AG09319 (cell line): ENCODE results near the gene PGAP6.

Source experiments
- DNase-seq: peaks from one replicate; pipeline ENCODE4 v3.0.0-alpha.2; 2010; ENCODE audit warnings: low read depth; ENCODE audit errors: extremely low read depth
- CTCF ChIP-seq: IDR thresholded peaks from 2 replicates; pipeline ENCODE4 v1.5.1; 2011; ENCODE audit warnings: low read depth, mild to moderate bottlenecking, inconsistent platforms, low read length, moderate library complexity

PGAP6 gene

GRCh38 chr16:375927-376816 is 5.6 kb downstream of the PGAP6 start:
- no peak for DNase-seq

DNA sequence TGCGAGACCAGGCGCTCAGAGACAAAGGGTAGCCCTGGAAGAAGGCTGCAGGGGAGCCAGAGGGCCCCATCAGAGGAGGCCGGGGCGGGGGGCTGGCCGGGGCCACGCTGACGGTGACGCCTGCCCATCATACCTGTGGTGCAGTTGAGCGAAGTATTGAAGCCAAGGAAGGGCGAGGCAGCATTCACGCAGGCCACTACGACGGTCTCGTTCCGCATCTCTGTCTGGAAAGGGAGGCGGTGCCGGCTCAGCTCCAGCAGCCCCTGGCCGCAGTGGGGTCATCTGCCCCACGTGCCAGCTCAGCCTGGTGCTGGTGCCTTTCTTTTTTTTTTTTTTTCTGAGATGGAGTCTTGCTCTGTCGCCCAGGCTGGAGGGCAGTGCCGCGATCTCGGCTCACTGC is 6.6 kb downstream of the PGAP6 start:
- no peak for TF ChIP-seq CTCF

More at GRCh38 chr16:375927-376816, 5.6 kb downstream of the PGAP6 start:
- TF ChIP-seq CTCF: no peak

DNA sequence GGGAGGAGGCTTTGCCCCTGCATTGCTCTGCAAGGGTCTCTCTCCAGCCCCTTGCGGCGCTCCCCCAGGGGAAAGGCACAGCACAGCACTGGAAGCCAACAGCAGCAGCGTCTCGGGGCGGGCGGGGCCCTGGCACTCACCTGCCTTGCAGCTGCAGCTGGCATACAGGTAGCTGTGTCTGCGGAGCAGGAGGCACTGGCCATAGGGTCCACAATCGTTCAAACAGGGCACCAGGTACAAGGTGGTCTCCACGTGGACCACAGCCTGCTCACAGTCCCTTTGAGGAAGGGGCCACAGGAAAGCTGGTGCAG is 7.2 kb downstream of the PGAP6 start:
- DNase-seq: no peak
- no peak for TF ChIP-seq CTCF

More for the DNA sequence above, 6.6 kb downstream of the PGAP6 start:
- DNase-seq: no peak

DNA sequence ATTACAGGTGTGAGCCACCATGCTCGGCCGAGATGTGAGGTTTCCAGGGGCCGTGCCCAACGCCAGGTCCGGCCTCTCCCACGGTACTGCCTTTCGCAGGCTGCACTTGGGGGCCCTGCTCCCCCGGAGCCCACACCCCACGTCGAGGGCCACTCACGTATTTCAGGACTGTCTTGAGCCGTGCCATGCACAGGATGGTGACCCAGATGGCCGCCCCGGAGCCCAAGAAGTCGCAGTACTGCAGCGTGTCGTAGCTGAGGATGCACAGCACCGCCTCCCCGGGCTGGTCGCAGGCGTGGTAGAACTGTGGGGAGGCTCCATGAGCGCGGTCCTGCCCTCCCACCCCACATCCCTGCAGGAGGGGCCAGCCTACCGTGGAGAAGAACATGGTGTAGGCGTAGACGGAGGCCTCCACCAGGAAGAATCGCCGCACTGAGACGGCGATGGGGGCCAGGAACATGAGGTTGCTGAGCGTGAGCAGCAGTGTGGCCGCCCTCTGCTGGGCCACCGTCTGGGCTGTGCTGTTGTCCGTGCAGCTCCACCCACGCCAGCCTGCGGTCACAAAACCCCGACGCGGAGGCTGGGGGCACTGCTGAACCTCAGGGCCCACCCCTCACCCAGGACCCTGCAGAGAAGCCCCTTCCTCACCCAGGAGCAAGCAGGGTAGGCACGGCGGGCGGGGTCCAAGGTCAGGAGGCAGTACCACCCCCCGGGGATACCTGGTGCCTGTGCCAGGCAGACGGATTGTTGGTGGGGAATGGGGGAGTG is 7.7 kb downstream of the PGAP6 start:
- TF ChIP-seq CTCF: no peak
- DNase-seq: no peak

GRCh38 chr16:373020-373598 is 8.7 kb downstream of the PGAP6 start:
- DNase-seq: no peak
- no peak for TF ChIP-seq CTCF

DNA sequence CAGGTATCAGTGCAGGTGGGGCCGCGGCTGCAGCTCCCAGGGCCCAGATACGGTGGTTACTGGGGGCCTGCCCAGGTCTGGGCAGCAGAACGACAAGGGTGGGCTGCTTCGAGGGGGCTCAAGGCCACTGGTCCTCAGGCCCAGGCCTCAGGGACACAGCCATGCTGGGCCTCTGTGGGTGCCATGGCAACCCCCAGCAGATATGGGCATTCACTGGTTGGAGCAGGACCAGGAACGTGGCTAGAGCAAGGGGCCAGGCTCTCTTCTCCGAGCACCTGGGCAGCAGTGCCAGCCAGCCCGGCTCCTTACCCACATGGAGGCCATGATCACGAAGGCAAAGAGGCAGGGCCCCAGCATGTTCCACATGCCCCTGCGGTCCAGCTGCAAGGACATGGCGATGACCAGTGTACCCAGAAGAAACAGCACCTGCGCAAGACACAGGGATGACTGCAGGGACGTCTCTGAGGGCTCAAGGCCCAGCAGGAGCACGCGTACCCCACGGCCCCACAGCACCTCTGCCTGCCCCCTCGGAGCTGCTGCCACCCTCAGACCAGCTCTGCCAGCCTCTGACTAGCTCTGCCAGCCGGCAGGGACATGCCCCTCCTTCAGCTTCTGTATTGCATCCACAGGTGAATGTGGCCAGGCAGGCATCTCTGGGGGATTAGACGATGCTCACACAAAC is 9.3 kb downstream of the PGAP6 start:
- DNase-seq: no peak
- no peak for TF ChIP-seq CTCF
